ENCODE results near the gene ADCYAP1R1. TPM values are rescaled to one million over a fixed set of nuclear protein-coding genes. Genes with fewer than 3 reads are reported as not detected.
A peak's percentile ranks its signal among the peaks of the same experiment; 100 is the strongest.

The ADCYAP1R1 gene
- total RNA-seq, 1 experiment from 2014 or later, result not detected

GRCh38 chr7:31104361-31105255, 52.5 kb downstream of the ADCYAP1R1 start:
- DNase-seq (ENCODE audit: low spot score), result no peak

GRCh38 chr7:31105256-31105950, 53.3 kb downstream of the ADCYAP1R1 start:
- DNase-seq (ENCODE audit: low spot score), result no peak

GRCh38 chr7:31106303-31107105, 54.4 kb downstream of the ADCYAP1R1 start:
- DNase-seq (ENCODE audit: low spot score), result no peak

GRCh38 chr7:31107106-31108090, 55.3 kb downstream of the ADCYAP1R1 start:
- no peak for DNase-seq (ENCODE audit: low spot score)

DNA sequence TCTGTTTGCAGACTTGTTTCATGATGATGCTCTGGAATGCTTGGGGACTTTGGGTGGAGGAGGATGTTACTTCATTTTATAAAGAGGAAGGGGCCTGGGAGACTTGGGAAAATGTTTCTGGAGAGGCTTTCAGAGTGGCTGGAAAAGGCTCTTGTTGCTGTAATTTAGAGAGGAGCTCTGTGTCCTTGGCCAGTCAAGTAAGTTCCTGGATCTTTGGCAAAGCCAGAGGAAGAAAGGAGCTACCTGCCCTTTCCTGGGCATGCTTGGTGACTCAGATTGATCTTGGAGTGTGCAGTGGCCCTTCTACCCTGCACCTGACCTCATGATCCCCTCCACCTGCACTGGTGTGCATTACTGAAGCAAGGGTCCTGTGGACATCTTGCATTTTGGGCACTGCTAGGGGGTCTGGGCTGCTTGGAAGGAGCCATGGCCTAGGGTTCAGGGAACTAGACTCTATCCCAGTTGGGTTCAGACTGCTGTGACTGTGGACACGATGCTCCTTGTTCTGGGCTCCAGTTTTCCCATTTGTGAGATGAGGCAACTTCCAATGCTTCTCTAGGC, 56.1 kb downstream of the ADCYAP1R1 start:
- DNase-seq (ENCODE audit: low spot score), result no peak

- no peak for DNase-seq (ENCODE audit: low spot score)
Measured at GRCh38 chr7:31109751-31110150, 57.6 kb downstream of the ADCYAP1R1 start.

- DNase-seq (ENCODE audit: low spot score), result no peak
Measured at GRCh38 chr7:31110331-31111108, 58.4 kb downstream of the ADCYAP1R1 start.

- DNase-seq (ENCODE audit: low spot score), result no peak
Measured at GRCh38 chr7:31111109-31111451, 59.0 kb downstream of the ADCYAP1R1 start.

DNA sequence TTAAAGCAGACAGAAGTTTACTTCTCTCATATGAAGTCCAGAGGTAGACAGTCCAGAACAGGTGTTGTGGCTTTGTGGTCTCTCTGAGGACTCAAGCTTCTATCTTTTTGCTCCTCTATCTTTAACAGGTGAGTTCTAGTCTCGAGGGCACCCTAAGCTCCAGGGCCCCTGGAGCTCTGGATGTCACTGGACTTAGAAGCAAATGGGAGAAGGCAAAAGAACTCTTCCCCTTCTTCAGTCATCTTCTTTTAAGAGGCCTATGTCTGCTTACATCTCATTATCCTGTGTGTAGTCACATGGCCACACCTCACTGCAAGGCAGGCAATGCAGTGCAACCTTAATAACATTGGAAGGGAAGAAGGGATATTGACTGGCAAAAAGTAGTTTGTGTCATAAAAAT, 61.6 kb downstream of the ADCYAP1R1 start:
- DNase-seq (ENCODE audit: low spot score), result no peak

- DNase-seq (ENCODE audit: low spot score), result peak; percentile 57
Measured at GRCh38 chr7:31114593-31115343, 62.7 kb downstream of the ADCYAP1R1 start.

DNA sequence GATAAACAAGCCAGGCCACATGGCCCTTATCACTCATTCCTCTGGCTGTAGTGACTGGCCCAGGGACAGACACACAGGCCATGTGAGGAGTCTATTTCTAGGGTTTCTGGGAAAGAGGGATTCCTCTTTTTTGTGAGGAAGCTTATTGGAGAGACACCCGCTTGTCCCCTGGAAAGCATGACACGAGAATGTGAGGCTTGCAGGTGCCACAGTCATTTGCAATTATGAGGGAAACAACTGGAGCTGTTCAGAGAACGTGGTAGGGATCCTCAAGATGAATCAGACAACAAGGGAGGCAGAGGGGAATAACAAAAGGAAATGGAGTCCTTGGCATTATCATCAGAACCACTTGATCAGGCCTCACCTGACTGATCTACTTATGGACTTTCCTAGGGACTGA, 64.5 kb downstream of the ADCYAP1R1 start:
- DNase-seq (ENCODE audit: low spot score), result no peak

- DNase-seq (ENCODE audit: low spot score), result no peak
Measured at GRCh38 chr7:31119249-31119648, 67.1 kb downstream of the ADCYAP1R1 start.

- no peak for DNase-seq (ENCODE audit: low spot score)
Measured at GRCh38 chr7:31120800-31121513, 68.8 kb downstream of the ADCYAP1R1 start.

GRCh38 chr7:31121601-31122000, 69.5 kb downstream of the ADCYAP1R1 start:
- no peak for DNase-seq (ENCODE audit: low spot score)

DNA sequence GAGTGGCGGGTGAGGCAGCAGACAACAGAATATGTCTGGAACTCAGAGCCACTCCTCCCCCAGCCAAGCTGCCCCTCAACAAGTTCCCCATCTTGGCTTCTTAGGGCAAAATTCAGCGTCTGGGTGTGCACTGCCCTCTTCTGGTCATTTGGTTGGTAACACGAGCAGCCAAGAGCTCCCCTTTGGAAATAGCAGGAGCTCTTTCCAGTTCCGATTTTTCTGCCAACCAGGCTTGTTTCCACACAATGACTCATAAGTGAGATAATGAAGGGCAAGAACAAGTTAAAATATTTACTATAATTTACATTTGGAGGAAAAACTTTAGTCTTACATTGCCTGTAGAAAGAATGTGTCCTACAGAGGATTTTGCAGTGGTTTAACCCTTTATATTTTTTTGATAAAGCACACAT, 70.5 kb downstream of the ADCYAP1R1 start:
- DNase-seq (ENCODE audit: low spot score), result peak; percentile 86

GRCh38 chr7:31123321-31123720, 71.2 kb downstream of the ADCYAP1R1 start:
- no peak for DNase-seq (ENCODE audit: low spot score)

GRCh38 chr7:31123726-31124125, 71.6 kb downstream of the ADCYAP1R1 start:
- DNase-seq (ENCODE audit: low spot score), result no peak

- DNase-seq (ENCODE audit: low spot score), result no peak
Measured at GRCh38 chr7:31125171-31125570, 73.1 kb downstream of the ADCYAP1R1 start.

Measured in HT-29 (cell line).